Erythroblast (primary cell): ENCODE results near the gene KCTD21.

Experiments
- DNase-seq, 2 experiments: peaks; one replicate each; lab custom pipeline; 2025; lab: John Stamatoyannopoulos, UW
- GATA1 ChIP-seq: IDR thresholded peaks from 2 replicates; pipeline ENCODE4 v1.6.1; 2011; ENCODE audit warnings: low read depth, mild to moderate bottlenecking, control low read depth, low read length, moderate library complexity
- POLR2A ChIP-seq: IDR thresholded peaks from 2 replicates; pipeline ENCODE4 v1.6.1; 2011; ENCODE audit warnings: mild to moderate bottlenecking, low read length

Gene KCTD21

GRCh38 chr11:78200553-78200952 lies 12.1 kb upstream of the KCTD21 start:
- TF ChIP-seq GATA1 (no peak), POLR2A (no peak)
- no peak for DNase-seq

GRCh38 chr11:78200061-78200460 lies 11.6 kb upstream of the KCTD21 start:
- no peak for TF ChIP-seq POLR2A
- no peak for TF ChIP-seq GATA1
- DNase-seq, result no peak

- TF ChIP-seq GATA1, result no peak
- TF ChIP-seq POLR2A, result no peak
- DNase-seq, result no peak
Measured at GRCh38 chr11:78199653-78200015, 11.2 kb upstream of the KCTD21 start.

- TF ChIP-seq POLR2A (no peak), GATA1 (no peak)
- no peak for DNase-seq
Measured at GRCh38 chr11:78199015-78199652, 10.7 kb upstream of the KCTD21 start.

- TF ChIP-seq GATA1, result no peak
- no peak for TF ChIP-seq POLR2A
- no peak for DNase-seq
Measured at GRCh38 chr11:78197816-78198215, 9.4 kb upstream of the KCTD21 start.

GRCh38 chr11:78196661-78197091 lies 8.2 kb upstream of the KCTD21 start:
- TF ChIP-seq GATA1, result no peak
- TF ChIP-seq POLR2A, result no peak
- no peak for DNase-seq

- peak; percentile 11 to 28 for DNase-seq
- TF ChIP-seq POLR2A, result no peak
- no peak for TF ChIP-seq GATA1
Measured at GRCh38 chr11:78195917-78196560, 7.6 kb upstream of the KCTD21 start.

GRCh38 chr11:78194490-78194889 lies 6.1 kb upstream of the KCTD21 start:
- DNase-seq, result no peak
- TF ChIP-seq POLR2A, result no peak
- TF ChIP-seq GATA1, result no peak

- no peak for TF ChIP-seq GATA1
- no peak for TF ChIP-seq POLR2A
- no peak for DNase-seq
Measured at GRCh38 chr11:78193806-78194205, 5.4 kb upstream of the KCTD21 start.

GRCh38 chr11:78192911-78193351 lies 4.5 kb upstream of the KCTD21 start:
- TF ChIP-seq GATA1, result no peak
- no peak for TF ChIP-seq POLR2A
- no peak for DNase-seq

GRCh38 chr11:78192223-78192719 lies 3.8 kb upstream of the KCTD21 start:
- no peak for TF ChIP-seq GATA1
- DNase-seq, result no peak

GRCh38 chr11:78190871-78191538 lies 2.6 kb upstream of the KCTD21 start:
- TF ChIP-seq GATA1, result no peak
- TF ChIP-seq POLR2A, result no peak
- peak in 1 of 2 experiments; percentile 4 for DNase-seq

- TF ChIP-seq GATA1, result no peak
- no peak for TF ChIP-seq POLR2A
- no peak for DNase-seq
Measured at GRCh38 chr11:78190374-78190773, 1.9 kb upstream of the KCTD21 start.

- no peak for DNase-seq
- TF ChIP-seq POLR2A, result no peak
- no peak for TF ChIP-seq GATA1
Measured at GRCh38 chr11:78189851-78190250, 1.4 kb upstream of the KCTD21 start.
